ENCODE results near the gene C6orf136. TPM values are rescaled to one million over a fixed set of nuclear protein-coding genes. Genes with fewer than 3 reads are reported as not detected.
A peak's percentile ranks its signal among the peaks of the same experiment; 100 is the strongest.

Gene C6orf136
- polyA plus RNA-seq, 3 donors = 2.0 to 18.4 (median 2.7) TPM

GRCh38 chr6:30626484-30627366 lies 20.2 kb upstream of the C6orf136 start, which contains the start of gene ATAT1:
Gene ATAT1, plus strand, starts transcription at chr6:30626874.
- H3K36me3 ChIP-seq (replicated peaks in 1 of 2; ENCODE audit: control insufficient read depth in 1 of 2, insufficient read depth in 2 of 2, low read length in 2 of 2) = peaks cover 38 to 48% of the 10 kb centered on the region in 2 donors
- H3K4me3 ChIP-seq (replicated peaks in 1 of 3; ENCODE audit: low read depth in 2 of 3, low read length in 3 of 3) = peak within 1 kb of the TSS; percentile 45 to 81 (median 54)
- H3K27ac Mint-ChIP-seq = peak within 1 kb of the TSS; percentile 92 to 98 (median 95)
- no peaks in the 10 kb centered on the region for H4K20me1 ChIP-seq (ENCODE audit: insufficient read depth, low read length)
- H3K4me3 Mint-ChIP-seq = peak within 1 kb of the TSS; percentile 86 to 92
- H3K4me2 ChIP-seq (replicated peaks; ENCODE audit: extremely low read depth, low read length, poor library complexity, severe bottlenecking) = peak within 1 kb of the TSS; percentile 83
- no peaks in the 10 kb centered on the region for H3K9me3 ChIP-seq (replicated peaks in 1 of 2; ENCODE audit: control insufficient read depth in 1 of 2, insufficient read depth in 1 of 2, low read length in 2 of 2)
- DNase-seq = peak; percentile 85 to 88 (median 86)
- H3K27me3 Mint-ChIP-seq (ENCODE audit: low read depth in 3 of 3) = peaks cover 0 to 3% (median 0%) of the 10 kb centered on the region in 3 donors
- intact Hi-C loops (cut with micrococcal nuclease) = no loop called here
- TF ChIP-seq CTCF (IDR thresholded peaks at IDR 0.05) = peak; percentile 33
- peak within 1 kb of the TSS; percentile 72 for H3K9ac ChIP-seq (ENCODE audit: insufficient read depth, low read length, poor library complexity, severe bottlenecking)
- peak within 1 kb of the TSS; percentile 52 to 87 for H3K27ac ChIP-seq (ENCODE audit: low read depth in 1 of 2, low read length in 2 of 2)
- H3K27me3 ChIP-seq (ENCODE audit: control insufficient read depth in 2 of 2, insufficient read depth in 2 of 2, low read length in 2 of 2) = no peaks in the 10 kb centered on the region
- peak within 1 kb of the TSS; percentile 93 for H2AFZ ChIP-seq (ENCODE audit: insufficient read depth, low read depth, low read length, poor library complexity, severe bottlenecking)
- WGBS (ENCODE audit: insufficient coverage) = 5% methylated on average over 34 of the region's 36 CpGs
- no peaks in the 10 kb centered on the region for H3K9me3 Mint-ChIP-seq
- peaks cover 5% of the 10 kb centered on the region for H3K79me2 ChIP-seq (ENCODE audit: insufficient read depth, low read length)
- H3K4me1 Mint-ChIP-seq = peaks cover 20% of the 10 kb centered on the region
- peaks cover 40 to 57% of the 10 kb centered on the region in 2 donors for H3K36me3 Mint-ChIP-seq
- H3K4me1 ChIP-seq (ENCODE audit: control insufficient read depth in 1 of 2, insufficient read depth in 2 of 2, low read length in 2 of 2) = peaks cover 13 to 15% of the 10 kb centered on the region in 2 donors

- WGBS (ENCODE audit: insufficient coverage) = 97% methylated on average over 3 of the region's 3 CpGs
- H3K4me1 Mint-ChIP-seq = peaks cover 5% of the 10 kb centered on the region
- H3K9me3 Mint-ChIP-seq = no peaks in the 10 kb centered on the region
- Histone ChIP-seq H3K79me2 (ENCODE audit: insufficient read depth, low read length) (no peaks in the 10 kb centered on the region), H3K4me1 (ENCODE audit: control insufficient read depth in 1 of 2, insufficient read depth in 2 of 2, low read length in 2 of 2) (no peaks in the 10 kb centered on the region), H3K9me3 (replicated peaks in 1 of 2; ENCODE audit: control insufficient read depth in 1 of 2, insufficient read depth in 1 of 2, low read length in 2 of 2) (no peaks in the 10 kb centered on the region), H3K4me3 (replicated peaks in 1 of 3; ENCODE audit: low read depth in 2 of 3, low read length in 3 of 3) (no peak overlapping the region), H4K20me1 (ENCODE audit: insufficient read depth, low read length) (no peaks in the 10 kb centered on the region), H3K9ac (ENCODE audit: insufficient read depth, low read length, poor library complexity, severe bottlenecking) (no peak overlapping the region), H3K36me3 (replicated peaks in 1 of 2; ENCODE audit: control insufficient read depth in 1 of 2, insufficient read depth in 2 of 2, low read length in 2 of 2) (peaks cover 6 to 24% of the 10 kb centered on the region in 2 donors), H3K4me2 (replicated peaks; ENCODE audit: extremely low read depth, low read length, poor library complexity, severe bottlenecking) (no peak overlapping the region), H3K27me3 (ENCODE audit: control insufficient read depth in 2 of 2, insufficient read depth in 2 of 2, low read length in 2 of 2) (no peaks in the 10 kb centered on the region), H3K27ac (ENCODE audit: low read depth in 1 of 2, low read length in 2 of 2) (no peak overlapping the region), H2AFZ (ENCODE audit: insufficient read depth, low read depth, low read length, poor library complexity, severe bottlenecking) (no peak overlapping the region)
- DNase-seq = no peak
- H3K27me3 Mint-ChIP-seq (ENCODE audit: low read depth in 3 of 3) = peaks cover 0 to 2% (median 0%) of the 10 kb centered on the region in 3 donors
- H3K27ac Mint-ChIP-seq = no peak overlapping the region
- no peak overlapping the region for H3K4me3 Mint-ChIP-seq
- intact Hi-C loops (cut with micrococcal nuclease) = no loop called here
- H3K36me3 Mint-ChIP-seq = peaks cover 28 to 33% of the 10 kb centered on the region in 2 donors
- TF ChIP-seq CTCF (IDR thresholded peaks at IDR 0.05) = no peak
Measured at GRCh38 chr6:30635834-30636233, 11.1 kb upstream of the C6orf136 start.
